SK-N-SH (cell line): ENCODE data around the gene YEATS4. TPM values are rescaled to one million over a fixed set of nuclear protein-coding genes. Genes with fewer than 3 reads are reported as not detected.

ENCODE experiments used
- CTCF ChIA-PET: fragments of 300-600, 350-600 bp; formaldehyde crosslinking; extraction: SDS; loops from one replicate; lab custom pipeline; 2021; lab: Yijun Ruan, JAX
- POLR2A ChIA-PET: fragments of 350-600 bp; sonication (Branson Sonifier 250); formaldehyde crosslinking; extraction: SDS; loops from one replicate; lab custom pipeline; 2020; ENCODE audit warnings: antibody characterized with exemption, inconsistent platforms; lab: Yijun Ruan, JAX
- DNase-seq: peaks from one replicate; pipeline ENCODE4 v3.0.0; 2012
- H2AFZ ChIP-seq: fragments of 200-600 bp; sonication (generic); 2 replicates; pipeline ENCODE4 v1.8.1; 2016; ENCODE audit warnings: antibody characterized with exemption, mild to moderate bottlenecking, low read depth
- H3F3A ChIP-seq: fragments of 200-600 bp; sonication (generic); replicated peaks from 2 replicates; pipeline ENCODE3; 2016; ENCODE audit warnings: antibody characterized with exemption, mild to moderate bottlenecking; ENCODE audit not compliant: insufficient read depth
- H3K27ac ChIP-seq, 2 experiments: fragments of 200-500 bp in 1 of 2; fragments of 200-600 bp in 1 of 2; sonication (Bioruptor generic) in 1 of 2; sonication (generic), shearing (Covaris generic) in 1 of 2; 2 replicates each; pipeline versions ENCODE4 v1.5.1 to v1.6.1; 2014 to 2016; ENCODE audit warnings: low read depth in 2 of 2, inconsistent platforms in 1 of 2, low read length in 1 of 2, mild to moderate bottlenecking in 1 of 2, mixed read lengths in 1 of 2
- H3K27me3 ChIP-seq: fragments of 200-600 bp; sonication (generic), shearing (Covaris generic); 2 replicates; pipeline ENCODE4 v1.6.1; 2016; ENCODE audit warnings: mixed run types; ENCODE audit not compliant: insufficient read depth
- H3K36me3 ChIP-seq, 2 experiments: fragments of 200-500 bp in 1 of 2; fragments of 200-600 bp in 1 of 2; sonication (Bioruptor generic) in 1 of 2; sonication (generic) in 1 of 2; replicated peaks in 1 of 2; 2 replicates each; pipeline versions ENCODE3 to v1.5.1; 2014 to 2016; ENCODE audit warnings: low read length in 1 of 2, mild to moderate bottlenecking in 1 of 2; ENCODE audit not compliant: insufficient read depth in 2 of 2, control insufficient read depth in 1 of 2
- H3K4me1 ChIP-seq, 2 experiments: fragments of 200-500 bp in 1 of 2; fragments of 200-600 bp in 1 of 2; sonication (Bioruptor generic) in 1 of 2; sonication (generic), shearing (Covaris generic) in 1 of 2; 2 replicates each; pipeline versions ENCODE4 v1.5.1 to v1.6.1; 2014 to 2016; ENCODE audit warnings: low read depth in 1 of 2, low read length in 1 of 2, mixed run types in 1 of 2; ENCODE audit not compliant: insufficient read depth in 2 of 2, control insufficient read depth in 1 of 2
- H3K4me2 ChIP-seq: fragments of 200-600 bp; sonication (generic), shearing (Covaris generic); 2 replicates; pipeline ENCODE4 v1.6.1; 2017; ENCODE audit warnings: mixed run types
- H3K4me3 ChIP-seq, 2 experiments: fragments of 200-500 bp in 1 of 2; fragments of 200-600 bp in 1 of 2; sonication (Bioruptor generic) in 1 of 2; sonication (generic), shearing (Covaris generic) in 1 of 2; 2 replicates each; pipeline versions ENCODE4 v1.5.1 to v1.8.1; 2014 to 2016; ENCODE audit warnings: low read depth in 2 of 2, inconsistent platforms in 1 of 2, low read length in 1 of 2, mild to moderate bottlenecking in 1 of 2, mixed read lengths in 1 of 2, moderate library complexity in 1 of 2
- H3K79me2 ChIP-seq: fragments of 200-600 bp; sonication (generic); 2 replicates; pipeline ENCODE4 v1.8.1; 2017; ENCODE audit warnings: mild to moderate bottlenecking; ENCODE audit not compliant: insufficient read depth
- H3K9ac ChIP-seq: fragments of 200-600 bp; sonication (generic); 2 replicates; pipeline ENCODE4 v1.6.1; 2017; ENCODE audit warnings: mixed run types
- H3K9me2 ChIP-seq: fragments of 200-600 bp; sonication (generic); 2 replicates; pipeline ENCODE4 v1.6.1; 2017; ENCODE audit warnings: mixed run types
- H3K9me3 ChIP-seq: fragments of 200-600 bp; sonication (generic); 2 replicates; pipeline ENCODE4 v1.6.1; 2017; ENCODE audit warnings: mixed run types, mild to moderate bottlenecking, moderate library complexity
- H4K20me1 ChIP-seq: fragments of 200-600 bp; sonication (generic); 2 replicates; pipeline ENCODE4 v1.6.1; 2017; ENCODE audit warnings: mild to moderate bottlenecking, mixed run types; ENCODE audit not compliant: insufficient read depth
- EP300 ChIP-seq, 2 experiments: IDR thresholded peaks; 2 replicates each; pipeline versions ENCODE4 v1.4.0 to v1.6.1; 2012; ENCODE audit warnings: borderline replicate concordance in 1 of 2, low read depth in 1 of 2, low read length in 1 of 2
- FOXJ3 ChIP-seq: sonication (generic); formaldehyde crosslinking; IDR thresholded peaks from 2 replicates; pipeline ENCODE4 v1.5.1; 2020; ENCODE audit warnings: mild to moderate bottlenecking, missing genetic modification reagents
- FOXM1 ChIP-seq: IDR thresholded peaks from 2 replicates; pipeline ENCODE4 v1.4.0; 2012; ENCODE audit warnings: low read depth, mild to moderate bottlenecking
- IRF3 ChIP-seq: fragments of 150-350 bp; IDR thresholded peaks from 2 replicates; pipeline ENCODE4 v1.6.1; 2016; ENCODE audit warnings: mild to moderate bottlenecking, low read depth, low read length
- MEF2A ChIP-seq: IDR thresholded peaks from 2 replicates; pipeline ENCODE4 v1.4.0; 2012; ENCODE audit warnings: low read depth, borderline replicate concordance
- MXI1 ChIP-seq: IDR thresholded peaks from 2 replicates; pipeline ENCODE4 v1.6.1; 2012; ENCODE audit warnings: mild to moderate bottlenecking, low read depth, low read length, improper control_type of control experiment
- POLR2AphosphoS5 ChIP-seq: IDR thresholded peaks from 2 replicates; pipeline ENCODE4 v1.6.1; 2012; ENCODE audit warnings: low read depth, low read length
- RFX5 ChIP-seq: IDR thresholded peaks from 2 replicates; pipeline ENCODE4 v1.6.1; 2012; ENCODE audit warnings: mild to moderate bottlenecking, improper control_type of control experiment, low read length
- SMC3 ChIP-seq: IDR thresholded peaks from 2 replicates; pipeline ENCODE4 v1.6.1; 2012; ENCODE audit warnings: low read depth, low read length, improper control_type of control experiment
- TAF1 ChIP-seq: IDR thresholded peaks from 2 replicates; pipeline ENCODE4 v1.6.1; 2012; ENCODE audit warnings: low read depth, mild to moderate bottlenecking, low read length, moderate library complexity, borderline replicate concordance
- ZBTB33 ChIP-seq: IDR thresholded peaks from 2 replicates; pipeline ENCODE4 v1.4.0; 2012; ENCODE audit warnings: low read depth, borderline replicate concordance
- WGBS: methylation state at CpG from one replicate; pipeline ENCODE4 v1.1.6; 2017; ENCODE audit warnings: low lambda C conversion rate; 5-methylcytosine and 5-hydroxymethylcytosine counted together
- polyA plus RNA-seq, 3 experiments: library from polyadenylated mRNA; depleted of rRNA; stranded (reverse); fragments of >200 nt; gene quantifications; 2 replicates each; pipeline ENCODE4 v1.2.3, GENCODE V29; 2012
- small RNA-seq, 7 experiments: library from RNA; depleted of rRNA; stranded (forward); fragments of <200 nt; gene quantifications; one replicate each; pipeline ENCODE3, GENCODE V24; 2012

The YEATS4 gene
- polyA plus RNA-seq, 1 of the 3 experiments (the other 2 are of a cell fraction), result 11.4 TPM

- TF ChIP-seq IRF3 (no peak), TAF1 (no peak), FOXJ3 (no peak), EP300 (IDR thresholded peaks at IDR 0.05; ENCODE audit: borderline replicate concordance in 1 of 2, low read depth in 1 of 2, low read length in 1 of 2) (no peak), MXI1 (no peak), ZBTB33 (no peak), FOXM1 (no peak), MEF2A (no peak), POLR2AphosphoS5 (no peak)
- TF ChIP-seq, all 33 proteins: peak for 0
Measured at GRCh38 chr12:69438539-69438938, 79.0 kb downstream of the YEATS4 start (continued).

GRCh38 chr12:69440016-69440415, 80.5 kb downstream of the YEATS4 start:
- WGBS, result 86% methylated on average over 3 of the region's 3 CpGs
- POLR2A ChIA-PET, result no interaction called here
- no peaks in the 10 kb centered on the region for H3K27me3 ChIP-seq

More at GRCh38 chr12:69440016-69440415, 80.5 kb downstream of the YEATS4 start:
- no peak overlapping the region for H3K4me3 ChIP-seq
- H3K9ac ChIP-seq, result no peak overlapping the region
- H3K79me2 ChIP-seq, result no peaks in the 10 kb centered on the region
- H3K9me2 ChIP-seq, result no peaks in the 10 kb centered on the region
- no peak for DNase-seq
- no peak overlapping the region for H3K4me2 ChIP-seq
- no peaks in the 10 kb centered on the region for H3F3A ChIP-seq
- H3K9me3 ChIP-seq, result no peaks in the 10 kb centered on the region
- no peaks in the 10 kb centered on the region for H3K36me3 ChIP-seq
- H4K20me1 ChIP-seq, result no peaks in the 10 kb centered on the region
- TF ChIP-seq RFX5 (no peak), FOXM1 (no peak), MEF2A (no peak), SMC3 (no peak)
- CTCF ChIA-PET, result no interaction called here
- no peak overlapping the region for H3K27ac ChIP-seq
- no peak overlapping the region for H2AFZ ChIP-seq
- H3K4me1 ChIP-seq, result peaks cover 0 to 5% of the 10 kb centered on the region in 2 experiments; a peak in 1 of 4 replicates

Small RNA genes within 50 kb of the gene (small RNA-seq; reads per million reads assigned to genes)
- gene RN7SL804P, result 0 reads per million in 7 experiments

Other genes starting within 250 kb of the YEATS4 start
- gene CPSF6, start 120.2 kb upstream of the YEATS4 start, polyA plus RNA-seq (2012; rRNA removed), result 46.2 and 84.1 TPM in 2 replicates
- not detected in 2 replicates for gene LYZ, start 11.4 kb upstream of the YEATS4 start, polyA plus RNA-seq (2012; rRNA removed)
- gene FRS2, start 110.6 kb downstream of the YEATS4 start, polyA plus RNA-seq (2012; rRNA removed), result 7.1 and 9.6 TPM in 2 replicates
- 181 and 242 TPM in 2 replicates for gene CCT2, start 225.7 kb downstream of the YEATS4 start, polyA plus RNA-seq (2012; rRNA removed)